CD4-positive, CD25-positive, alpha-beta regulatory T cell (primary cell): ENCODE measurements around the gene OR2S2. TPM values are rescaled to one million over a fixed set of nuclear protein-coding genes. Genes with fewer than 3 reads are reported as not detected.
A peak's percentile ranks its signal among the peaks of the same experiment; 100 is the strongest.
"Not testable (repeated sequence)": the region's sequence is repeated elsewhere in the genome, so short reads cannot be mapped to it uniquely, and the experiment has no call there.

Experiments used
- ATAC-seq, 2 donors: fragments of 150-1000 bp; cut with Tn5 transposase; one replicate each; pipeline ENCODE4 v1.10.0; 2021; ENCODE audit warnings: low read depth in 2 of 2, moderate number of reproducible peaks in 2 of 2, moderate library complexity in 1 of 2
- DNase-seq, 3 donors: peaks; one replicate each; pipeline versions ENCODE4 v3.0.0 to v3.0.0-alpha.2; 2012 to 2022; ENCODE audit warnings: mixed read lengths in 1 of 3
- H3K27ac ChIP-seq: one replicate; pipeline ENCODE4 v1.7.0; 2013; ENCODE audit warnings: mild to moderate bottlenecking, low read length; ENCODE audit not compliant: insufficient read depth, poor library complexity, severe bottlenecking
- H3K27me3 ChIP-seq: one replicate; pipeline ENCODE4 v1.7.0; 2013; ENCODE audit warnings: low read length; ENCODE audit not compliant: control insufficient read depth, insufficient read depth
- H3K36me3 ChIP-seq: one replicate; pipeline ENCODE4 v1.7.0; 2013; ENCODE audit warnings: mild to moderate bottlenecking, low read length, moderate library complexity; ENCODE audit not compliant: control insufficient read depth, insufficient read depth
- H3K4me1 ChIP-seq: 2 replicates; pipeline ENCODE4 v1.7.0; 2013; ENCODE audit warnings: mild to moderate bottlenecking, low read length; ENCODE audit not compliant: insufficient read depth, control insufficient read depth, poor library complexity, severe bottlenecking
- H3K4me3 ChIP-seq: one replicate; pipeline ENCODE4 v1.7.0; 2013; ENCODE audit warnings: low read depth, mild to moderate bottlenecking, low read length, moderate library complexity
- H3K9me3 ChIP-seq, 2 experiments: 1 replicate in 1 of 2; 2 replicates in 1 of 2; pipeline ENCODE4 v1.7.0; 2013; ENCODE audit warnings: low read length in 2 of 2, mild to moderate bottlenecking in 1 of 2, moderate library complexity in 1 of 2; ENCODE audit not compliant: control insufficient read depth in 2 of 2
- H3K27ac Mint-ChIP-seq, 3 donors: one replicate each; pipeline ENCODE4 v1.8.0; 2020 to 2022; ENCODE audit warnings: mild to moderate bottlenecking in 3 of 3, mixed read lengths in 3 of 3, moderate library complexity in 2 of 3
- H3K27me3 Mint-ChIP-seq: one replicate; pipeline ENCODE4 v1.8.0; 2022; ENCODE audit warnings: mild to moderate bottlenecking, mixed read lengths
- H3K36me3 Mint-ChIP-seq: one replicate; pipeline ENCODE4 v1.8.0; 2020; ENCODE audit warnings: mixed read lengths
- H3K4me1 Mint-ChIP-seq, 4 donors: one replicate each; pipeline ENCODE4 v1.8.0; 2020 to 2022; ENCODE audit warnings: mixed read lengths in 4 of 4, mild to moderate bottlenecking in 1 of 4
- H3K4me3 Mint-ChIP-seq, 4 donors: one replicate each; pipeline ENCODE4 v1.8.0; 2020 to 2022; ENCODE audit warnings: mild to moderate bottlenecking in 4 of 4, mixed read lengths in 4 of 4, moderate library complexity in 3 of 4
- H3K9me3 Mint-ChIP-seq, 7 donors: one replicate each; pipeline ENCODE4 v1.8.0; 2020 to 2022; ENCODE audit warnings: mixed read lengths in 7 of 7, mild to moderate bottlenecking in 3 of 7, moderate library complexity in 2 of 7
- polyA plus RNA-seq, 4 donors: library from polyadenylated mRNA; unstranded; fragments of 300-500 nt; fragmentation: Illumina TruSeq; gene quantifications; one replicate each; pipeline ENCODE4 v1.2.3, GENCODE V29; 2021
- total RNA-seq: library from RNA; stranded (reverse); gene quantifications from one replicate; pipeline ENCODE4 v1.2.3, GENCODE V29; 2022

OR2S2 gene
- total and polyA plus RNA-seq, 5 donors from 2014 or later: not detected

DNA sequence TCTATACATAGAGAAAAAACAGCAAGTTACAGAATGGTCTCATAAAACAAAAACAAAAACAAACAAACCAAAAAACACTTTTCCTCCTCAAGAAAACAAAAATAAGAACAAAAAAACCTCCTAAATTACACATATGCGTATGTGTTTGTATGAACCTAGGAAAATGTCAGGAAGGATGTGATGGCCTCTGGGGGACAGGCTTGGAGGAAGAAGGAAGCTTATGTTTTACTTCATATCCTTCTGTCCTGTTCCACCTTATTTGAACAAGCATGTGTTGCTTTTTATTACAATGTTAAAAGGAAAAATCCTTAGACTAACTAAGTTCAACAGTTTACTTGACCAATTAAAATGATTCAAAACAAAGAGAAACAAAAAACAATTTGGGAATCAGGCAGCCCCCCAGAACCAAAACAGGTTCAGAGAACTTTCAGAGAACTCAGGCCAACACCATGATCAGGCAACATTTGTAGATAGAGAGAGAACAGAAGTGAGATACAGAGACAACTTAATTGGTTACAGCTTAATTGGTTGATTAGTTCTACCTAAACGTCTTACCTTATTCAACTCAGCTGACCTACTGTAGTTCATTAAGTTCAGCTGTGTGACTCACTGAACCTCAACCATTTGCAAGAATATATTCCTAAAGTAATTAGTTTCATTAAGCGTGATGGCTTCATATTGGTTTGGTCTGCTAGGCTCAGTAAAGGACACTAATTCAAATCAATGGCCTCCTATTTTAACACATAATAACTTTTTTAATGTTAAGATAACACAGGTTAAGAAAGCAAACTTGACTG is 38.5 kb downstream of the OR2S2 start:
- H3K27ac Mint-ChIP-seq: peak overlapping the region; percentile 1 to 49 (median 33)

DNA sequence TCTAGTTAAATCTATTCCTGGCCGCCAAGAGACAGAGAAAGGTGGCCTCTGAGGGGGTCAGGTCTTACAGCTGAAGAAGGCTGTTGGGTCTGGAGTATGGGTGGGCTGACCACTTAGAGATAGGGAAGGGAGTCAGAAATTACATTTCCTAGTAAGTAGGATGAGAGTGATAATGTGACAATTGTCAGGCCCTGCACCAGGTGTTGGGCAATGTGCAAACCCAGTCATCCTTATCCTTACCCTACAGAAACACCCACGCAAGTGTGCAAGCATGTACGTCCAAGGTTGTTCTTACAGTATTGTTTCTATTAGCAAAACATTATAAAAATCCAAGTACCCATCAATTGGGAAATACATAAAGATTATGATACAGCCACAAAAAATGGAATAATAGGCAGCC is 39.2 kb downstream of the OR2S2 start:
- DNase-seq: no peak
- H3K4me1 Mint-ChIP-seq: peaks cover 4 to 20% (median 11%) of the 10 kb centered on the region in 4 donors
- no peaks in the 10 kb centered on the region for H3K9me3 ChIP-seq

More for the DNA sequence above, 38.5 kb downstream of the OR2S2 start:
- Histone ChIP-seq H3K4me1 (no peaks in the 10 kb centered on the region), H3K36me3 (no peaks in the 10 kb centered on the region), H3K27ac (no peak overlapping the region), H3K4me3 (no peak overlapping the region), H3K9me3 (no peaks in the 10 kb centered on the region), H3K27me3 (peaks cover 2% of the 10 kb centered on the region)
- DNase-seq (no peak), ATAC-seq (no peak)
- no peaks in the 10 kb centered on the region for H3K27me3 Mint-ChIP-seq
- H3K4me1 Mint-ChIP-seq: peaks cover 4 to 20% (median 12%) of the 10 kb centered on the region in 4 donors
- H3K4me3 Mint-ChIP-seq: no peak overlapping the region
- no peaks in the 10 kb centered on the region for H3K9me3 Mint-ChIP-seq
- H3K36me3 Mint-ChIP-seq: no peaks in the 10 kb centered on the region

DNA sequence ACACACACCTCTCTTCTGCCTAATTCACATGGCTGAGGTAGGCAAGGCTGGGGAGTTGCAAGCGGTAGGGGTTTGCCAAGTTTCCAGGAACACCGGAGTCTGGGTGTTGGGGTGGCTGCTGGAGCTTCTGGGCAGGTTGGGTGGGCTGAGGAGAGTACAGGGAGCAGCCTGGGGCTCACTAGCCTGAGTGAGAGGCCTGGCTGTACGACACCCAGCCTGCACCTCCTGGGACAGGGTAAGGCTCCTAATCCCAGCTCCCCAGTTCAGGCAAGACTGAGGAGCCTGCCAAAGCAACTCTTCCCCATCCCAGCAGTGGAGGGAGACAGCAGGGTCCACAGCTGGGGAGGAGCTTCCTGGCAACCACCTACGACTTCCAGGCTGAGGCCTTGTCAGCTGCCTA is 40.7 kb downstream of the OR2S2 start:
- Histone ChIP-seq H3K27ac (no peak overlapping the region), H3K36me3 (no peaks in the 10 kb centered on the region), H3K4me1 (peaks cover 7% of the 10 kb centered on the region), H3K27me3 (no peaks in the 10 kb centered on the region), H3K4me3 (no peak overlapping the region), H3K9me3 (no peaks in the 10 kb centered on the region)
- ATAC-seq: no peak
- H3K36me3 Mint-ChIP-seq: no peaks in the 10 kb centered on the region
- peak overlapping the region in 2 of 3 donors; percentile 20 to 80 for H3K27ac Mint-ChIP-seq
- DNase-seq: no peak
- peaks cover 4 to 20% (median 11%) of the 10 kb centered on the region in 4 donors for H3K4me1 Mint-ChIP-seq
- no peaks in the 10 kb centered on the region for H3K27me3 Mint-ChIP-seq
- H3K9me3 Mint-ChIP-seq: no peaks in the 10 kb centered on the region
- no peak overlapping the region for H3K4me3 Mint-ChIP-seq

More for the DNA sequence above, 39.2 kb downstream of the OR2S2 start:
- Mint-ChIP-seq H3K36me3 (no peaks in the 10 kb centered on the region), H3K27me3 (no peaks in the 10 kb centered on the region), H3K4me3 (no peak overlapping the region), H3K9me3 (no peaks in the 10 kb centered on the region), H3K27ac (peak overlapping the region in 2 of 3 donors; percentile 33 to 77)
- Histone ChIP-seq H3K4me3 (no peak overlapping the region), H3K36me3 (no peaks in the 10 kb centered on the region), H3K27me3 (peaks cover 2% of the 10 kb centered on the region), H3K4me1 (no peaks in the 10 kb centered on the region), H3K27ac (no peak overlapping the region)
- no peak for ATAC-seq

DNA sequence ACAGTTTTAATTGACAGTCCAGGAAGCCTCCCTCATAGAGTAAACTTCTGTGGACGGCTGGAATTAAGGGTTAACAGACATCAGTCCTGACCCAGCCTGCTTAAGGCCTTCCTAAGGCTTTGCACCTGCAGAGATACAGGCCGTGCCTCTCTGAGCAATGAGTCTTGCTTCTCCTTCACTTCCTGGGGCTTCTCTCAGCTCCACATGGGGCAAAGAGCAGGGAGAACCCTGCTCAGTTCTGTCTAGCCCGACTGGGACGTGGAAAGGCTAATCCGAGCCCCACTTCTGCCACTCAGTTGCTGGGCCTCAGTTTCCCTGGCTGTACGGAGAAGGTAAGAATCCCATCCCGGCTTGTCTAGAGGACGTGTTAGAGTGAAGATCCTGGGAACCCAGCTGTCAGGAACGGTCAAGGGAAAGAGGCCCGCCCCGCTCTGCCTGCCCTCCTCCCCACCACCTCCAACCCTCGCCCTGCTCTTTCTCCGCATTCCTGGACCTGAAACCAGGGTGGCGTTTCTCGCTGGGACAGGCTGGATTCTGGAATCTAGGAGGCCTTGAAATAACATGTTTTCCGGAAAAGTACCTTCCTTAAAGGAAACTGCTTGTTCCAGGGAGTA is 42.2 kb downstream of the OR2S2 start:
- Mint-ChIP-seq H3K9me3 (no peaks in the 10 kb centered on the region), H3K36me3 (no peaks in the 10 kb centered on the region), H3K27me3 (no peaks in the 10 kb centered on the region), H3K4me3 (no peak overlapping the region), H3K27ac (peak overlapping the region in 1 of 3 donors; percentile 23), H3K4me1 (peaks cover 5 to 33% (median 20%) of the 10 kb centered on the region in 4 donors)
- no peaks in the 10 kb centered on the region for H3K27me3 ChIP-seq
- H3K9me3 ChIP-seq: no peaks in the 10 kb centered on the region
- no peaks in the 10 kb centered on the region for H3K36me3 ChIP-seq
- peaks cover 19% of the 10 kb centered on the region for H3K4me1 ChIP-seq
- ATAC-seq (no peak), DNase-seq (no peak)
- no peak overlapping the region for H3K27ac ChIP-seq
- no peak overlapping the region for H3K4me3 ChIP-seq

DNA sequence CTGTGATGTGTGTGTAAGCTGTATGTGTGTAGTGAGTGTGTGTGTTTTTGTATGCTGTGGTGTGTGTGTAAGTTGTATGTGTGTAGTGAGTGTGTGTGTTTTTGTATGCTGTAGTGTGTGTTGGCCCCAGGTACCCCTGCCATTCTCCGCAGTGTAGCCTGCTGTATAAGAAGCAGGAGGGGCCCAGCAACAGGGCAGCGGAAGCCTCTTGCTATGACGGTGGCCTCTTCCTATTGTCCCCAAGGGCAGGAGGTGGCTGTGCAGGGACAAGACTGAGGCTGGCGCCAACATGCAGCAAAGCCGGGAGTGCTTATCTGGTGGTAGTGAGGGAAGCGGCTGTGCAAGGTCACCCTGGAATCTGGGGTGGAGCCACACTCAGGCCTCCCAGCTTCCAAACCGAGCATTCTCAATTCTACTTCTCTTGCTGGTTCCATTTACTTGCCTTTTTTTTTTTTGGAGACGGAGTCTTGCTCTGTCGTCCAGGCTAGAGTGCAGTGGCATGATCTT is 43.6 kb downstream of the OR2S2 start:
- Mint-ChIP-seq H3K4me3 (no peak overlapping the region), H3K4me1 (peaks cover 7 to 45% (median 27%) of the 10 kb centered on the region in 4 donors), H3K27me3 (no peaks in the 10 kb centered on the region), H3K9me3 (no peaks in the 10 kb centered on the region), H3K36me3 (no peaks in the 10 kb centered on the region), H3K27ac (no peak overlapping the region)
- Histone ChIP-seq H3K27me3 (no peaks in the 10 kb centered on the region), H3K4me1 (peaks cover 34% of the 10 kb centered on the region), H3K27ac (no peak overlapping the region), H3K4me3 (no peak overlapping the region), H3K9me3 (no peaks in the 10 kb centered on the region), H3K36me3 (no peaks in the 10 kb centered on the region)
- ATAC-seq (no peak), DNase-seq (peak in 1 of 3 donors; percentile 20)

DNA sequence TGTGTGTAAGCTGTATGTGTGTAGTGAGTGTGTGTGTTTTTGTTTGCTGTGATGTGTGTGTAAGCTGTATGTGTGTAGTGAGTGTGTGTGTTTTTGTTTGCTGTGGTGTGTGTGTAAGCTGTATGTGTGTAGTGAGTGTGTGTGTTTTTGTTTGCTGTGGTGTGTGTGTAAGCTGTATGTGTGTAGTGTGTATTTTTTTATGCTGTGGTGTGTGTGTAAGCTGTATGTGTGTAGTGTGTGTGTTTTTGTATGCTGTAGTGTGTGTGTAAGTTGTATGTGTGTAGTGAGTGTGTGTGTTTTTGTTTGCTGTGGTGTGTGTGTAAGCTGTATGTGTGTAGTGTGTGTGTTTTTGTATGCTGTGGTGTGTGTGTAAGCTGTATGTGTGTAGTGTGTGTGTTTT is 44.5 kb downstream of the OR2S2 start:
- not testable (repeated sequence) for H3K4me3 Mint-ChIP-seq

DNA sequence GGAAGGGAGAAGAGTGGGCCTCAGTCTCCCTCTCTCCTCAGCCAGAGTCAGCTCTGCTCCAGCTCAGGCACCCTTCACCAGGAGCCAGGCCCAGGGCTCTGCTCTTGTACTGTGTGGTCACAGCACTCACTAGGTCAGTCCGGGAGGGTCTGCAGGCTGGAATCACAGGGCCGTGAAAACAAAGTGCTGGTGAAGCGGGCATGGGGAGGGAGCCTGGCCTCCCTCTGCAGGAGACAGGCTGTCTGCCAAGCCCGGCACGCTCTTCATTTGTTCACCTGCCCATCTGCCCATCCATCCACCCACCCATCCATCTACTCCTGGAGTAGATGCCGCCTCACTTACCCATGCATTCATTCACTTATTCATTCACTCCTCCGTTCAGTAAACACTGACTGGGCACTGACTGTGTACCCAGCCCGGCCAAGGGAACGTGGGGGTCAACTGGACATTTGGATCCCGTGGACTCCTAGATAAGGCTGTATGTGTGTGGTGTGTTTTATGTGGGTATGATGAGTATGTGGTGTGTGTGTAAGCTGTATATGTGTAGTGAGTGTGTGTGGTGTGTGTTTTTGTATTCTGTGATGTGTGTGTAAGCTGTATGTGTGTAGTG is 45.1 kb downstream of the OR2S2 start:
- peak overlapping the region in 1 of 3 donors; percentile 69 for H3K27ac Mint-ChIP-seq
- no peaks in the 10 kb centered on the region for H3K27me3 ChIP-seq
- DNase-seq (no peak), ATAC-seq (no peak)
- H3K27ac ChIP-seq: no peak overlapping the region
- H3K36me3 ChIP-seq: no peaks in the 10 kb centered on the region
- H3K4me3 ChIP-seq: no peak overlapping the region
- no peaks in the 10 kb centered on the region for H3K27me3 Mint-ChIP-seq
- peaks cover 15 to 51% (median 29%) of the 10 kb centered on the region in 4 donors for H3K4me1 Mint-ChIP-seq
- H3K4me1 ChIP-seq: peaks cover 48% of the 10 kb centered on the region
- no peaks in the 10 kb centered on the region for H3K36me3 Mint-ChIP-seq
- H3K9me3 Mint-ChIP-seq: no peaks in the 10 kb centered on the region
- H3K4me3 Mint-ChIP-seq: peak overlapping the region in 1 of 4 donors; percentile 83
- H3K9me3 ChIP-seq: no peaks in the 10 kb centered on the region

More for the DNA sequence above, 44.5 kb downstream of the OR2S2 start:
- H3K27me3 ChIP-seq, H3K9me3 Mint-ChIP-seq, DNase-seq, ATAC-seq, H3K27me3 Mint-ChIP-seq, H3K9me3 ChIP-seq, H3K27ac Mint-ChIP-seq, H3K4me3 ChIP-seq, H3K27ac ChIP-seq, H3K36me3 ChIP-seq, H3K36me3 Mint-ChIP-seq: not testable (repeated sequence)
- peaks cover 14 to 48% (median 32%) of the 10 kb centered on the region in 4 donors for H3K4me1 Mint-ChIP-seq
- peaks cover 43% of the 10 kb centered on the region for H3K4me1 ChIP-seq
